Measurements from ENCODE around the gene DCBLD1.
A peak's percentile ranks its signal among the peaks of the same experiment; 100 is the strongest.

The DCBLD1 gene

GRCh38 chr6:117547688-117548621 lies 65.5 kb downstream of the DCBLD1 start:
- TF ChIP-seq, protein P1, sequence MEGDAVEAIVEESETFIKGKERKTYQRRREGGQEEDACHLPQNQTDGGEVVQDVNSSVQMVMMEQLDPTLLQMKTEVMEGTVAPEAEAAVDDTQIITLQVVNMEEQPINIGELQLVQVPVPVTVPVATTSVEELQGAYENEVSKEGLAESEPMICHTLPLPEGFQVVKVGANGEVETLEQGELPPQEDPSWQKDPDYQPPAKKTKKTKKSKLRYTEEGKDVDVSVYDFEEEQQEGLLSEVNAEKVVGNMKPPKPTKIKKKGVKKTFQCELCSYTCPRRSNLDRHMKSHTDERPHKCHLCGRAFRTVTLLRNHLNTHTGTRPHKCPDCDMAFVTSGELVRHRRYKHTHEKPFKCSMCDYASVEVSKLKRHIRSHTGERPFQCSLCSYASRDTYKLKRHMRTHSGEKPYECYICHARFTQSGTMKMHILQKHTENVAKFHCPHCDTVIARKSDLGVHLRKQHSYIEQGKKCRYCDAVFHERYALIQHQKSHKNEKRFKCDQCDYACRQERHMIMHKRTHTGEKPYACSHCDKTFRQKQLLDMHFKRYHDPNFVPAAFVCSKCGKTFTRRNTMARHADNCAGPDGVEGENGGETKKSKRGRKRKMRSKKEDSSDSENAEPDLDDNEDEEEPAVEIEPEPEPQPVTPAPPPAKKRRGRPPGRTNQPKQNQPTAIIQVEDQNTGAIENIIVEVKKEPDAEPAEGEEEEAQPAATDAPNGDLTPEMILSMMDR (IDR thresholded peaks at IDR 0.05) = peak in 1 of 2 experiments; percentile 11
- Histone ChIP-seq H3K27ac (peak overlapping the region; percentile 51 to 67), H3K27me3 (no peaks in the 10 kb centered on the region), H3K9me3 (no peaks in the 10 kb centered on the region), H3K4me1 (peaks cover 0 to 10% (median 7%) of the 10 kb centered on the region in 4 donors), H3K4me3 (peak overlapping the region; percentile 48 to 54), H3K36me3 (peaks cover 0 to 9% (median 0%) of the 10 kb centered on the region in 3 donors)
- intact Hi-C loops (cut with DNase I; ENCODE audit: low total_unique reads) = loop anchor here (5.0 kb wide), 1 partner anchor 54 kb away; the partner anchor contains the start of gene GOPC
- peak; percentile 57 to 85 for DNase-seq

DNA sequence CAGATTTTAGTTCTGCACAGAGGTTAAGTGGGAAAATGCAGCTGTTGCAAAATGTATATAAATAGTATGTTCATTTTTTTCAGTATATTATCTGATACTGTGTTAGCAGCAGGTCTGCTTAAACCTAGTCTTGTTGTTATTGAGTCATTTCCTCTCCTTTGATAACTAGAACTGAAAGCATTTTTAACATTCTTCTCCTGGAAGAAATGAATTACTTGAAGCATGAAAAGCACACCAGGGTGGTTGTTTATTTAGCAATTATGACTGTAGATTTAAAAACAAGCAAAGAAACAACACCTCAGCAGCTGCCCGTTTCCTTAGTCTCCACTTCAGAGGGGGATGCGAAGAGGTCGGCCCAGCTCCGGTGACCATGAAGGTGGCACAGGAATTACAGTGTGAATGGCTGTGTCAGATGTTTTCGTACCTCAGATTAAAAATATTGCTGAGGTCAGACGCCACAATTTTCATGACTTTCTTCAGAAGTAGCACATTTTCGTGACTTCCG lies 66.4 kb downstream of the DCBLD1 start:
- Histone ChIP-seq H3K36me3 (peaks cover 0 to 9% (median 0%) of the 10 kb centered on the region in 3 donors), H3K4me3 (peak overlapping the region in 1 of 2 donors; percentile 54), H3K9me3 (no peaks in the 10 kb centered on the region), H3K27me3 (no peaks in the 10 kb centered on the region), H3K4me1 (peaks cover 0 to 10% (median 7%) of the 10 kb centered on the region in 4 donors), H3K27ac (no peak overlapping the region)
- no peak for DNase-seq
- TF ChIP-seq, protein P1 (IDR thresholded peaks at IDR 0.05) = no peak
- intact Hi-C loops (cut with DNase I; ENCODE audit: low total_unique reads) = loop anchor here (5.0 kb wide), 1 partner anchor 53 kb away; the partner anchor contains the start of gene GOPC

DNA sequence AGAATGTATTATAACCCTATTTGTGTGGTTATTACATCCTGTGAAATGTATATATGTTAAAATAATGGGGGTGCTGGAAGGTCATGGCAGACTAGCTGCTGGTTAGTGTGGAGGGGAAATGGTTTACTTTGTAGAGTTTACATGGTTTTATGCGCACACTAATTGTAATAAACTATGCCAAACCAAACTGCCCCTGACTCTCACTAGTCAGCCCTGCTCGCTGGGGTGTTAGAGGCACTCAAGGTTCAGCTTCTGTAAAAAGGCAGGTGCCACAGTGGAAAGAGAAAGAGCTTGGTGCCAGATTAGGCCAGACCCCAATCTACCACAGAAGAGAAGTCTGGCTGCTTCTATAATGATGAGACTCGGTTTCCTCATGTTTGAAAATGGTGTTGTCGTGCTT lies 67.1 kb downstream of the DCBLD1 start:
- no peak overlapping the region for H3K4me3 ChIP-seq
- H3K36me3 ChIP-seq = peaks cover 0 to 5% (median 0%) of the 10 kb centered on the region in 3 donors
- no peak for DNase-seq
- no peak overlapping the region for H3K27ac ChIP-seq
- H3K27me3 ChIP-seq = no peaks in the 10 kb centered on the region
- TF ChIP-seq, protein P1 (IDR thresholded peaks at IDR 0.05) = no peak
- peaks cover 0 to 10% (median 7%) of the 10 kb centered on the region in 4 donors for H3K4me1 ChIP-seq
- no peaks in the 10 kb centered on the region for H3K9me3 ChIP-seq
- intact Hi-C loops (cut with DNase I; ENCODE audit: low total_unique reads) = loop anchor here (5.0 to 10.0 kb wide), 2 partner anchors 53 to 195 kb away; partner anchors contain the start of gene GOPC

- no peak for DNase-seq
- Histone ChIP-seq H3K36me3 (peaks cover 0 to under 1% (median 0%) of the 10 kb centered on the region in 3 donors), H3K27me3 (no peaks in the 10 kb centered on the region), H3K4me3 (no peak overlapping the region), H3K9me3 (no peaks in the 10 kb centered on the region), H3K4me1 (peaks cover 0 to 10% (median 7%) of the 10 kb centered on the region in 4 donors), H3K27ac (no peak overlapping the region)
- intact Hi-C loops (cut with DNase I; ENCODE audit: low total_unique reads) = loop anchor here (10.0 kb wide), 1 partner anchor 195 kb away; no protein-coding TSS in a partner anchor
- TF ChIP-seq, protein P1 (IDR thresholded peaks at IDR 0.05) = no peak
These were observed 67.7 kb downstream of the DCBLD1 start for GRCh38 chr6:117550078-117550600.

GRCh38 chr6:117550618-117551242 lies 68.3 kb downstream of the DCBLD1 start:
- Histone ChIP-seq H3K27me3 (no peaks in the 10 kb centered on the region), H3K36me3 (no peaks in the 10 kb centered on the region), H3K4me1 (peaks cover 0 to 12% (median 7%) of the 10 kb centered on the region in 4 donors), H3K4me3 (no peak overlapping the region), H3K27ac (no peak overlapping the region), H3K9me3 (no peaks in the 10 kb centered on the region)
- intact Hi-C loops (cut with DNase I; ENCODE audit: low total_unique reads) = loop anchor here (10.0 kb wide), 1 partner anchor 196 kb away; no protein-coding TSS in a partner anchor
- TF ChIP-seq, protein P1 (IDR thresholded peaks at IDR 0.05) = no peak
- DNase-seq = no peak
